ENCODE measurements around the gene TRABD2B. TPM values are rescaled to one million over a fixed set of nuclear protein-coding genes. Genes with fewer than 3 reads are reported as not detected.

TRABD2B gene
- total and polyA plus RNA-seq, 2 of the 13 experiments (the other 11 are each of a cell fraction or from before 2014, with no cell fraction given): 0.04 TPM; not detected in 1

GRCh38 chr1:47927165-47927564 is 70.0 kb downstream of the TRABD2B start (continued):
- TF ChIP-seq ZNF644 (CRISPR knock-in tag; IDR thresholded peaks at IDR 0.05; ENCODE audit: low read depth) (0 out of 2 replicates have a peak, but pooled peaks have one; percentile 23), ZSCAN30 (CRISPR knock-in tag; IDR thresholded peaks at IDR 0.05) (no peak), ZNF34 (CRISPR knock-in tag; IDR thresholded peaks at IDR 0.05; ENCODE audit: borderline replicate concordance) (no peak), ZNF280B (CRISPR knock-in tag; IDR thresholded peaks at IDR 0.05; ENCODE audit: borderline replicate concordance) (no peak), PAF1 (CRISPR knock-in tag; IDR thresholded peaks at IDR 0.05) (no peak), ZNF207 (IDR thresholded peaks at IDR 0.05; ENCODE audit: borderline replicate concordance) (no peak)

- DNase-seq (ENCODE audit: low spot score): no peak
- no peaks in the 10 kb centered on the region for H3K36me3 ChIP-seq (replicated peaks in 1 of 2; ENCODE audit: control insufficient read depth in 1 of 2, insufficient read depth in 2 of 2, low read length in 2 of 2)
- POLR2A ChIA-PET: no interaction called here
- H3K4me3 ChIP-seq (replicated peaks in 1 of 3; ENCODE audit: insufficient read depth in 1 of 3, low read depth in 2 of 3, low read length in 3 of 3): no peak overlapping the region
- H2AFZ ChIP-seq (ENCODE audit: low read length): no peak overlapping the region
- no peak overlapping the region for H3K4me2 ChIP-seq (ENCODE audit: low read depth, low read length)
- H3K4me1 ChIP-seq (ENCODE audit: insufficient read depth, low read length): peaks cover 73% of the 10 kb centered on the region
- H3K79me2 ChIP-seq (ENCODE audit: insufficient read depth, low read length): no peaks in the 10 kb centered on the region
- H3K27ac ChIP-seq (ENCODE audit: extremely low read length, insufficient read depth, low read length): no peak overlapping the region
- CTCF ChIA-PET (ENCODE audit: low intra/inter-chr PET ratio, low total read pairs): no interaction called here
- H3K9me3 ChIP-seq (ENCODE audit: low read length): no peaks in the 10 kb centered on the region
- intact Hi-C loops (cut with micrococcal nuclease; ENCODE audit: unreplicated experiment): no loop called here
- H3K27me3 ChIP-seq (ENCODE audit: control insufficient read depth in 1 of 2, insufficient read depth in 2 of 2, low read length in 2 of 2): no peaks in the 10 kb centered on the region; a peak in 1 of 5 replicates
- WGBS (ENCODE audit: low lambda C conversion rate): 50% methylated on average over 2 of the region's 2 CpGs
- FAIRE-seq: no peak
- no peak overlapping the region for H3K9ac ChIP-seq (ENCODE audit: insufficient read depth, low read depth, low read length)
- in situ Hi-C loops (cut with HindIII; ENCODE audit: extremely low pct_ligation_motif_present, low pct_unique_long_range_greater_than_20kb): no loop called here
- BruUV-seq (replicated peaks): no TSS peak
- no peak for ATAC-seq
- no peaks in the 10 kb centered on the region for H4K20me1 ChIP-seq (ENCODE audit: insufficient read depth, low read length)
- no peak for TF ChIP-seq ZNF770 (CRISPR knock-in tag; IDR thresholded peaks at IDR 0.05)
- no peak for TF ChIP-seq ZNF430 (CRISPR knock-in tag; IDR thresholded peaks at IDR 0.05)
- no peak for TF ChIP-seq KLF11 (CRISPR knock-in tag; IDR thresholded peaks at IDR 0.05)
- TF ChIP-seq ZNF557 (CRISPR knock-in tag; IDR thresholded peaks at IDR 0.05): no peak
- TF ChIP-seq ZKSCAN8 (CRISPR knock-in tag; IDR thresholded peaks at IDR 0.05; ENCODE audit: borderline replicate concordance): no peak
- TF ChIP-seq ZNF776 (CRISPR knock-in tag; IDR thresholded peaks at IDR 0.05): no peak
- no peak for TF ChIP-seq RFX1 (IDR thresholded peaks at IDR 0.05)
- TF ChIP-seq TEAD2 (CRISPR knock-in tag; IDR thresholded peaks at IDR 0.05): no peak
- TF ChIP-seq ZSCAN30 (CRISPR knock-in tag; IDR thresholded peaks at IDR 0.05): no peak
- TF ChIP-seq PRDM4 (CRISPR knock-in tag; IDR thresholded peaks at IDR 0.05; ENCODE audit: borderline replicate concordance): no peak
- TF ChIP-seq ZNF720 (CRISPR knock-in tag; IDR thresholded peaks at IDR 0.05): no peak
- TF ChIP-seq PCBP1 (IDR thresholded peaks at IDR 0.05; ENCODE audit: borderline replicate concordance, low read depth, low read length): no peak
- no peak for TF ChIP-seq SMYD3 (CRISPR knock-in tag; IDR thresholded peaks at IDR 0.05)
- no peak for TF ChIP-seq SRF (IDR thresholded peaks at IDR 0.05; ENCODE audit: low read depth, low read length)
- no peak for TF ChIP-seq ZNF790 (CRISPR knock-in tag; IDR thresholded peaks at IDR 0.05; ENCODE audit: borderline replicate concordance)
Measured at GRCh38 chr1:47926461-47926999, 70.7 kb downstream of the TRABD2B start.
